ENCODE measurements around the gene ZNF76. TPM values are rescaled to one million over a fixed set of nuclear protein-coding genes. Genes with fewer than 3 reads are reported as not detected.

Gene ZNF76
- total and polyA plus RNA-seq, 9 of the 15 experiments (the other 6 are each of a cell fraction or from before 2014, with no cell fraction given), result 1.2 to 17.8 (median 10.7) TPM

DNA sequence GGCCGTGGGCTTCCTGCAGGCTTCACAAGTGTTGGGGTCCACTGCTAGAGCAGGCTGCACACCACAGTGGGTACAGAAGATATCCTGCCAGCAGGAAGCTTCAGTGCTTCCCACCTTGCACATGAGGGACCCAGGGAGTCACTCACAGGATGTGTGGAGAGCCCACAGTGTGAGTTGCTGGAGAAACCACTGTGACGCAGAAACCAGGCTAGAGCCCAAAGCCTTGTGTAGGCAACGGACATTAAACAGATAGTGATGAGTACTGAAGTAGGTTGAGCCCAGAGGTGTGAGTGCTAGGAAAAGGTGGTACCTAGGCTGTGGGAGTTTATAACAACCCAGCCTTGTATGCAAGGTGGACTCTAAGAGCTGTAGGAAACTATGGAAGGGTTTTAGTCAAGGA, 19.2 kb downstream of the ZNF76 start:
- Histone ChIP-seq H3K9ac (ENCODE audit: insufficient read depth in 1 of 2, low read depth in 2 of 2, low read length in 2 of 2) (peak overlapping the region in 1 of 2 experiments; percentile 20; a peak in 1 of 4 replicates), H4K20me1 (replicated peaks; ENCODE audit: control insufficient read depth, insufficient read depth, low read length) (no peaks in the 10 kb centered on the region), H3K9me3 (replicated peaks; ENCODE audit: control insufficient read depth, insufficient read depth, low read depth, low read length) (no peaks in the 10 kb centered on the region), H3K27ac (ENCODE audit: extremely low read depth, low read depth, low read length) (no peak overlapping the region), H3K36me3 (ENCODE audit: control insufficient read depth, insufficient read depth, low read length) (no peaks in the 10 kb centered on the region), H3K4me1 (replicated peaks in 1 of 2; ENCODE audit: control insufficient read depth in 2 of 2, insufficient read depth in 2 of 2, low read length in 2 of 2) (no peaks in the 10 kb centered on the region; a peak in 1 of 5 replicates), H3K79me2 (ENCODE audit: control insufficient read depth, insufficient read depth, low read length) (no peaks in the 10 kb centered on the region), H3K9me1 (ENCODE audit: control insufficient read depth, insufficient read depth, low read length) (peaks cover 3% of the 10 kb centered on the region), H2AFZ (ENCODE audit: low read depth, low read length) (no peak overlapping the region), H3K27me3 (ENCODE audit: control insufficient read depth in 2 of 2, insufficient read depth in 2 of 2, low read length in 2 of 2) (no peaks in the 10 kb centered on the region), H3K4me2 (ENCODE audit: insufficient read depth, low read length) (no peak overlapping the region), H3K4me3 (no peak overlapping the region)
- ChIA-PET POLR2A (interaction anchor here (0.5 to 2.2 kb wide), 5 partner anchors 10 to 1634 kb away, joined by 3 to 10 read pairs (median 3); no protein-coding TSS in a partner anchor), CTCF (ENCODE audit: low intra/inter-chr PET ratio) (no interaction called here)
- FAIRE-seq (no peak), ATAC-seq (no peak), DNase-seq (ENCODE audit: extremely low read depth in 1 of 4, low spot score in 3 of 4) (no peak)
- TF ChIP-seq RNF219 (CRISPR knock-in tag; IDR thresholded peaks at IDR 0.05), result no peak
- TF ChIP-seq CBX8 (IDR thresholded peaks at IDR 0.05; ENCODE audit: borderline replicate concordance, extremely low read depth, low read depth, low read length, poor library complexity, severe bottlenecking), result no peak
- no peak for TF ChIP-seq RAD51 (IDR thresholded peaks at IDR 0.05; ENCODE audit: borderline replicate concordance, low read depth)
- no peak for TF ChIP-seq ZNF584 (CRISPR knock-in tag; IDR thresholded peaks at IDR 0.05; ENCODE audit: low read depth)
- WGBS (ENCODE audit: insufficient coverage, low coverage, missing lambda C conversion rate), result 54% methylated on average over 3 of the region's 3 CpGs
- intact Hi-C loops (cut with micrococcal nuclease), result no loop called here
- in situ Hi-C loops (cut with MboI), result no loop called here
- BruUV-seq (replicated peaks), result no TSS peak

Measured in K562 (cell line).